Cortex of kidney (tissue), 1 donor: ENCODE data around the gene TEX261.

ENCODE experiments used
- DNase-seq: peaks from one replicate; lab custom pipeline; 2025; lab: John Stamatoyannopoulos, UW

TEX261 gene

GRCh38 chr2:70936979-70937811, 57.5 kb downstream of the TEX261 start:
- no peak for DNase-seq

- DNase-seq = no peak
These were observed 58.3 kb downstream of the TEX261 start for GRCh38 chr2:70936165-70936978.
